ENCODE measurements around the gene ARL8A.

The ARL8A gene

DNA sequence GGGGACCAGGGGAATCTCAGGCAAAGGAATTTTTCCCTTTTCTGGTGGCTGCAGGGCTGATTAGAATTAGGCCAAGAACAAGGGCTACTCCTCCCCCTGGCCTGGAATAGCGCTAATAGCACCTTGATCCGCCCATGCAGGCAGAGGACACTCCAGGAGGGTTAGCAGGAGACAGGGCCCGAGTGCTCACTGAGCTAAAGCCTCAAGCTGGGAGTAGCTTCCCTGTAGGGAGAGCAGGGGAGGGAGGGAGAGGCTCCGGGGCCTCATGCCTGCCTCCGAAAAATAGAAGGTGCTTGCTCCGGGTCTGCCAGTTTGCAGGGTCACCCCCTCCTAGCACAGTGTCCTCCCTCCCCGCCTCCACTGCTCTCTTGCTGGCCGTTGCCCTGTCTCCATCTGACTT, 12.1 kb upstream of the ARL8A start:
- Histone ChIP-seq H3K27ac (replicated peaks; ENCODE audit: low read length) (no peak overlapping the region), H4K8ac (ENCODE audit: low read depth, low read length) (no peak overlapping the region), H3K4me3 (ENCODE audit: low read length in 2 of 2) (no peak overlapping the region), H3K23ac (ENCODE audit: low read depth, low read length, poor library complexity) (no peak overlapping the region), H2BK120ac (ENCODE audit: low read depth, low read length) (no peak overlapping the region), H2AK5ac (ENCODE audit: low read depth, low read length) (peak overlapping the region; percentile 21), H4K91ac (ENCODE audit: low read depth, low read length, poor library complexity) (no peak overlapping the region), H3K9me3 (replicated peaks in 1 of 2; ENCODE audit: control insufficient read depth in 2 of 2, insufficient read depth in 1 of 2, low read depth in 1 of 2, low read length in 2 of 2) (no peaks in the 10 kb centered on the region), H3K4me1 (ENCODE audit: control insufficient read depth in 2 of 2, insufficient read depth in 1 of 2, low read depth in 1 of 2, low read length in 2 of 2) (peaks cover 1 to 9% of the 10 kb centered on the region in 2 donors), H3K18ac (ENCODE audit: low read length) (peak overlapping the region; percentile 25), H2AFZ (ENCODE audit: low read length) (no peak overlapping the region), H3K79me1 (ENCODE audit: low read depth, low read length) (no peaks in the 10 kb centered on the region), H3K9ac (ENCODE audit: low read depth, low read length, poor library complexity) (no peak overlapping the region), H2BK5ac (ENCODE audit: low read length) (no peak overlapping the region), H2BK12ac (ENCODE audit: low read length) (no peak overlapping the region), H3K4me2 (ENCODE audit: insufficient read depth, low read length, poor library complexity, severe bottlenecking) (no peak overlapping the region), H3K4ac (ENCODE audit: low read length) (no peak overlapping the region), H3K14ac (ENCODE audit: low read length) (no peak overlapping the region), H3K27me3 (ENCODE audit: control insufficient read depth in 3 of 3, insufficient read depth in 3 of 3, low read depth in 1 of 3, low read length in 3 of 3) (peaks cover 0 to 31% (median 0%) of the 10 kb centered on the region in 3 experiments), H2BK15ac (ENCODE audit: low read length) (no peak overlapping the region), H3K36me3 (replicated peaks in 1 of 2; ENCODE audit: control insufficient read depth in 2 of 2, insufficient read depth in 2 of 2, low read length in 2 of 2) (no peaks in the 10 kb centered on the region)
- DNase-seq (ENCODE audit: low spot score): no peak
- no CpG with 5 or more reads among the region's 8 CpGs for WGBS, 2 donors (ENCODE audit: extremely low coverage in 2 of 2, insufficient read length in 2 of 2, insufficient replicate concordance in 1 of 2)

DNA sequence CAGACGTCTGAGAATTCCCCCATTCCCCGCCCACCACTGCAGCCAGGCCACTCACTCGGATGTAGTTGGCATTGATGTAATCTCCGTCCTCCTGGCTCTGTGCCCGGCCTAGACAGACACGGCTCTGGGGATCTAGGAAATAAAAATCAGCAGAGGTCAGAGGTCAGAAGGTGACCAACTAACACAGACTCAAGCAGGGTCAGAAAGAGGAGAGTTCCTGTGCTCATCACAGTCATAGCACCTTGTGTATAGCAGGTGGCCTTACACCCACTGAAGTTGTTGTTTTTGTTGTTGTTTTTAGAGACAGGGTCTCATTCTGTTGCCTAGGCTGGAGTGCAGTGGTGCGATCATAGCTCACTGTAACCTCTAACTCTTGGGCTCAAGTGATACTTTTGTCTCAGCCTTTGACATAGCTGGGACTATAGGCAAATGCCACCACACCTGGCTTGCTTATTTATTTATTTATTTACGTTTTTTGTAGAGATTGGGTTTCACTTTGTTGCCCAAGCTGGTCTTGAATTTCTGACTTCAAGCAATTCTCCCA, 11.0 kb upstream of the ARL8A start:
- DNase-seq (ENCODE audit: low spot score): no peak
- H3K14ac ChIP-seq (ENCODE audit: low read length): no peak overlapping the region
- H3K4me1 ChIP-seq (ENCODE audit: control insufficient read depth in 2 of 2, insufficient read depth in 1 of 2, low read depth in 1 of 2, low read length in 2 of 2): peaks cover 1 to 4% of the 10 kb centered on the region in 2 donors
- no peak overlapping the region for H3K9ac ChIP-seq (ENCODE audit: low read depth, low read length, poor library complexity)
- no peak overlapping the region for H3K27ac ChIP-seq (replicated peaks; ENCODE audit: low read length)
- H3K4me3 ChIP-seq (ENCODE audit: low read length in 2 of 2): no peak overlapping the region
- H3K4ac ChIP-seq (ENCODE audit: low read length): no peak overlapping the region
- no peak overlapping the region for H2BK12ac ChIP-seq (ENCODE audit: low read length)
- no peak overlapping the region for H3K4me2 ChIP-seq (ENCODE audit: insufficient read depth, low read length, poor library complexity, severe bottlenecking)
- H2AFZ ChIP-seq (ENCODE audit: low read length): no peak overlapping the region
- H3K79me1 ChIP-seq (ENCODE audit: low read depth, low read length): no peaks in the 10 kb centered on the region
- H2AK5ac ChIP-seq (ENCODE audit: low read depth, low read length): no peak overlapping the region
- H3K18ac ChIP-seq (ENCODE audit: low read length): no peak overlapping the region
- H3K27me3 ChIP-seq (ENCODE audit: control insufficient read depth in 3 of 3, insufficient read depth in 3 of 3, low read depth in 1 of 3, low read length in 3 of 3): peaks cover 0 to 30% (median 0%) of the 10 kb centered on the region in 3 experiments
- H4K91ac ChIP-seq (ENCODE audit: low read depth, low read length, poor library complexity): no peak overlapping the region
- no peaks in the 10 kb centered on the region for H3K9me3 ChIP-seq (replicated peaks in 1 of 2; ENCODE audit: control insufficient read depth in 2 of 2, insufficient read depth in 1 of 2, low read depth in 1 of 2, low read length in 2 of 2)
- H2BK120ac ChIP-seq (ENCODE audit: low read depth, low read length): no peak overlapping the region
- H3K23ac ChIP-seq (ENCODE audit: low read depth, low read length, poor library complexity): no peak overlapping the region
- no CpG with 5 or more reads among the region's 8 CpGs for WGBS, 2 donors (ENCODE audit: extremely low coverage in 2 of 2, insufficient read length in 2 of 2, insufficient replicate concordance in 1 of 2)
- no peak overlapping the region for H2BK5ac ChIP-seq (ENCODE audit: low read length)
- no peak overlapping the region for H2BK15ac ChIP-seq (ENCODE audit: low read length)
- H4K8ac ChIP-seq (ENCODE audit: low read depth, low read length): no peak overlapping the region
- H3K36me3 ChIP-seq (replicated peaks in 1 of 2; ENCODE audit: control insufficient read depth in 2 of 2, insufficient read depth in 2 of 2, low read length in 2 of 2): no peaks in the 10 kb centered on the region

DNA sequence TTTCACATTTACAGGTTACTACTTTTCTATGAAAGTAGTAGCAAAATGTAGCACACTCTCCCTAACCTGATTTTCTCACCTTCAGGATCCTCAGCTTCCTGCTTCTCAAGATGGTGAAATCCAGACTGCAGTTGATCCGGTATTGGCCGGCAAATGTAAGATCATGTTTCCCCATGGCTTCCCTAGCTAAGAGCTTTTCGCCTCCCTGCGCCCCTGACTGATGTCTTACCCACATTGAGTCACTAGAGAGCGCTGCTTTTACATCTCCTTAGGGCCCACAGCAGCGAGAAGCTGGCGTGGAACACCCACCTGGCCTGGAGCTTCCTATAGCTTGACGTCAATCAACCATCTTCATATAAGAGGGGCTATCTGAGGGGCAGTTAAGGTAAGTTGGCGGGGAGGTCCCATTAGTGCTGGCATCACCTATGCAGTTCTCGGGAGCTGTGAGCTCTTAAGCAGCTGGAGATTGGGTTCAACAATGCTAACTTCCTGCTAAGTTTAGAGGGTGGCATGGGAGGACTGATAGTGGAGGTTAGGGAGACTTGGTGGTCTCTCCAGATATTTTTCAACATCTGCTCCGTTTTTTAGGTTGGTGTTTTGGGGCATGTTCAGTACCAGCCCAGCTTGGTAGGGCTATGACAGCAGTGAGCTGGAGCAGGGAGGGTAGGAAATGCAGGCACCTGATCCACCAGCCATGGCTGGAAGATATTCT, 10.4 kb upstream of the ARL8A start:
- Histone ChIP-seq H3K4ac (ENCODE audit: low read length) (no peak overlapping the region), H2AFZ (ENCODE audit: low read length) (peak overlapping the region; percentile 45), H3K14ac (ENCODE audit: low read length) (no peak overlapping the region), H3K27me3 (ENCODE audit: control insufficient read depth in 3 of 3, insufficient read depth in 3 of 3, low read depth in 1 of 3, low read length in 3 of 3) (peaks cover 0 to 34% (median 0%) of the 10 kb centered on the region in 3 experiments), H2BK5ac (ENCODE audit: low read length) (no peak overlapping the region), H3K36me3 (replicated peaks in 1 of 2; ENCODE audit: control insufficient read depth in 2 of 2, insufficient read depth in 2 of 2, low read length in 2 of 2) (no peaks in the 10 kb centered on the region), H3K9ac (ENCODE audit: low read depth, low read length, poor library complexity) (no peak overlapping the region), H3K23ac (ENCODE audit: low read depth, low read length, poor library complexity) (no peak overlapping the region), H3K18ac (ENCODE audit: low read length) (no peak overlapping the region), H3K4me1 (ENCODE audit: control insufficient read depth in 2 of 2, insufficient read depth in 1 of 2, low read depth in 1 of 2, low read length in 2 of 2) (peaks cover 1 to 2% of the 10 kb centered on the region in 2 donors), H4K8ac (ENCODE audit: low read depth, low read length) (no peak overlapping the region), H3K27ac (replicated peaks; ENCODE audit: low read length) (no peak overlapping the region), H2BK15ac (ENCODE audit: low read length) (no peak overlapping the region), H3K79me1 (ENCODE audit: low read depth, low read length) (no peaks in the 10 kb centered on the region), H3K4me2 (ENCODE audit: insufficient read depth, low read length, poor library complexity, severe bottlenecking) (no peak overlapping the region), H3K9me3 (replicated peaks in 1 of 2; ENCODE audit: control insufficient read depth in 2 of 2, insufficient read depth in 1 of 2, low read depth in 1 of 2, low read length in 2 of 2) (no peaks in the 10 kb centered on the region), H2BK12ac (ENCODE audit: low read length) (no peak overlapping the region), H2BK120ac (ENCODE audit: low read depth, low read length) (no peak overlapping the region), H2AK5ac (ENCODE audit: low read depth, low read length) (no peak overlapping the region), H3K4me3 (ENCODE audit: low read length in 2 of 2) (no peak overlapping the region), H4K91ac (ENCODE audit: low read depth, low read length, poor library complexity) (no peak overlapping the region)
- peak; percentile 56 for DNase-seq (ENCODE audit: low spot score)
- WGBS, 2 donors (ENCODE audit: extremely low coverage in 2 of 2, insufficient read length in 2 of 2, insufficient replicate concordance in 1 of 2): no CpG with 5 or more reads among the region's 11 CpGs

DNA sequence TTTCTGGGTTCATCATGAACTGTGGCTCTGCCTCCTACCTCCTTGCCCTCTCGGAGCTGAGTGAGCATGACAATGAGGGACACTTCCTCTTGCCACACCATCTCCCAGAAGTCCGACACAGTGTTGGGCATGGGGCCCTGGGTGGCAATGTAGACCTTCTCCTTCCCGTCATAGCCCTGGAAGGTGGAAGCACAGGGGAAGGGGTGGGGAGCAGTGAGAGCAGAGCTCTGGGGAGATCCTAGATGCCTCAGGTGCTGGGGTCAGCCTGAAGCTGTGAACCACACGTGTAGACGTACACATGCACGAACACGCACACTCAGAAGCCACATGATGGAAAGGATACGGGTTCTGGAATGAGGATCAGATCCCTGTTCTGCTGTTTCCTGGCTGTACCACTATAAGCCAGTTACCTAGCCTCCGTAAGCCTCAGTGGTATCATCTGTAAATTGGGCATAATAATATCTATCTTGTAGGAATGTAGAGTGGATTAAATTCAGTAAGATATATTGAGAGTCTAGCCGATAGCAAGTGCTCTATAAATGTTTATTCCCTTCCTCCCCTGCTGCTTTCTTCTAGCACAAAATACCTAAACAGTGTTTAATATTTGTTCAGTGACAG, 9.7 kb upstream of the ARL8A start:
- H3K4me1 ChIP-seq (ENCODE audit: control insufficient read depth in 2 of 2, insufficient read depth in 1 of 2, low read depth in 1 of 2, low read length in 2 of 2): peaks cover 0 to 1% of the 10 kb centered on the region in 2 donors
- no peak overlapping the region for H3K4me2 ChIP-seq (ENCODE audit: insufficient read depth, low read length, poor library complexity, severe bottlenecking)
- H2BK12ac ChIP-seq (ENCODE audit: low read length): no peak overlapping the region
- no peak overlapping the region for H2BK120ac ChIP-seq (ENCODE audit: low read depth, low read length)
- H3K18ac ChIP-seq (ENCODE audit: low read length): peak overlapping the region; percentile 52
- no peak for DNase-seq (ENCODE audit: low spot score)
- H4K91ac ChIP-seq (ENCODE audit: low read depth, low read length, poor library complexity): no peak overlapping the region
- no peak overlapping the region for H3K4me3 ChIP-seq (ENCODE audit: low read length in 2 of 2)
- no peak overlapping the region for H3K27ac ChIP-seq (replicated peaks; ENCODE audit: low read length)
- H2AK5ac ChIP-seq (ENCODE audit: low read depth, low read length): no peak overlapping the region
- H2BK5ac ChIP-seq (ENCODE audit: low read length): no peak overlapping the region
- H3K27me3 ChIP-seq (ENCODE audit: control insufficient read depth in 3 of 3, insufficient read depth in 3 of 3, low read depth in 1 of 3, low read length in 3 of 3): peaks cover 0 to 34% (median 0%) of the 10 kb centered on the region in 3 experiments
- H2BK15ac ChIP-seq (ENCODE audit: low read length): peak overlapping the region; percentile 54
- no peak overlapping the region for H3K9ac ChIP-seq (ENCODE audit: low read depth, low read length, poor library complexity)
- no peak overlapping the region for H3K23ac ChIP-seq (ENCODE audit: low read depth, low read length, poor library complexity)
- H3K9me3 ChIP-seq (replicated peaks in 1 of 2; ENCODE audit: control insufficient read depth in 2 of 2, insufficient read depth in 1 of 2, low read depth in 1 of 2, low read length in 2 of 2): no peaks in the 10 kb centered on the region
- H3K14ac ChIP-seq (ENCODE audit: low read length): no peak overlapping the region
- H3K36me3 ChIP-seq (replicated peaks in 1 of 2; ENCODE audit: control insufficient read depth in 2 of 2, insufficient read depth in 2 of 2, low read length in 2 of 2): no peaks in the 10 kb centered on the region
- peak overlapping the region; percentile 45 for H2AFZ ChIP-seq (ENCODE audit: low read length)
- no peak overlapping the region for H3K4ac ChIP-seq (ENCODE audit: low read length)
- H3K79me1 ChIP-seq (ENCODE audit: low read depth, low read length): no peaks in the 10 kb centered on the region
- no CpG with 5 or more reads among the region's 10 CpGs for WGBS, 2 donors (ENCODE audit: extremely low coverage in 2 of 2, insufficient read length in 2 of 2, insufficient replicate concordance in 1 of 2)
- no peak overlapping the region for H4K8ac ChIP-seq (ENCODE audit: low read depth, low read length)
